Stimulated activated CD8-positive, alpha-beta memory T cell treated with anti-CD3 and anti-CD28 coated beads, Interleukin-12 subunit alpha, Interleukin-12 subunit beta, amount 100 ng/mL, for 4 hours (primary cell): ENCODE data around the gene CCNI2.

ENCODE experiments used
- DNase-seq: peaks from one replicate; pipeline ENCODE4 v3.0.0-alpha.2; 2020; ENCODE audit warnings: low read depth

The CCNI2 gene

GRCh38 chr5:132765311-132766019 lies 18.2 kb downstream of the CCNI2 start:
- no peak for DNase-seq

DNA sequence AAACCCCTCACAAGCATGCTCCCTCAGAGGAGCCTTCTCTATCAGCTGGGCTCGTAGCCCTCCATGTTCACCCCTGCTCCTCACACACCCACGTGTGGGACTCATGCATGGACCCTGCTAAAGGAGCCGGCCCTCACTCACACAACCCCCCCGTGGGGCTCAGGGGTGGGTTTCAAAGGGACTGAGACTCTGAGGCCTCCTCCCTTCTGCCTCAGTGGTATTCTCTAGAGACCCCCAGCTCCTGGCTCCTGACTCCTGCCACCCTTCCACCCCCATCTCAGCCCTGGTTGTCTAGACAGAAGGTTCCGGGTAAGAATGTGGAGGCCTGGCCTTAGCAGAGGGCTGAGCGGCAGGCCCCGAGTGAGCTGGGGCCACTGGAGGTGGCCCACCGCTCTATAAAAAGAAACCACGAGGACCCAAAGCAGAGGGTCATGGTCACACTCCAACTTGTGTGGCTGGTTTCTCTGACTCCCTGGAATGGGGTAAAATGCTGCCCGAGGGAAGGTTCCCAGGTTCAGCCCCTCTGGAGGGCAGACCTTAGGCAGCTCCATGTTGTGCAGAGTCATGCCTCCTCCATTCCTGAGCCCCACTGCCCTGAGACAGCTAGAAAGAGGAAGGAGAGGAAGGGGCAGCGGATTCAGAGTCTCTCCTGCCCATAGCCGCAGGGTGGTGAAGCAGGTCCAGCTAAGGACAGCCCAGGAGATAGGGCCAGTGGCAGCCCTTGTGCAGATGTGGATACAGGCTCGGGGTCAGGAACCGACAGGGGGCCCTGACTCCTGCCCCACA lies 19.0 kb downstream of the CCNI2 start:
- no peak for DNase-seq

DNA sequence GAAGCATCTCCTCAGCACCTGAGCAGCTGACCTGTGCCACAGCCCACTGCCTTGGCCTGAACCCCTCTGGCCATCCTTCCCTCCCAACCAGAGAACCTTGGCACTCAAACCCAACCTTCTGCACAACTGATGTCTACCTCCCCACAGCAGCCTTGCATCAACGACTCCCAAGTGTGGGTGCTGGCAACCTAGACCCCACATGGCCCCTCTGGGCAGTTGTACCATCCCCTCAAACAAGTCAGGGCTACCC lies 19.5 kb downstream of the CCNI2 start:
- no peak for DNase-seq

DNA sequence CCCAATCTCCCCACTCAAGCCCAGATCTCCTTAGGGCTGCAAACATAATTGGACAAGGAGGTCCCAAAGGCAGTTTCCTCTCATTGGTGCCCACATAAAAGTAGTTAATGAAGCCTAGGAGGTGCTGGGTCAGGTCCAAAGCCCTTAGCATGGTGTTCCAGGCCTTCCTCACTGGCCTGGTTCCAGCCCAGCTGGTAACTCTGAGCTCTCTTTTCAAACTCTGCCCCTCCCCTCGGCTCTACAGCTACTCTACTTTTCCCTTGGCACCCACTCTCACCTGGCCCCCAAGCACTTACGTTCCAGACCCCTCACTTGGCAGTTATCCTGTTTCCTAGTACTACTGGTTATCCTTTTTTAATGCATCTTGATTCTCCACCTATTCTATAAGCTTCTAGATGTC lies 19.9 kb downstream of the CCNI2 start:
- DNase-seq = no peak

- no peak for DNase-seq
Observed at GRCh38 chr5:132768485-132768868, 21.3 kb downstream of the CCNI2 start.

GRCh38 chr5:132770476-132771159 lies 23.4 kb downstream of the CCNI2 start:
- no peak for DNase-seq

- DNase-seq = no peak
Observed at GRCh38 chr5:132771503-132771998, 24.3 kb downstream of the CCNI2 start.

DNA sequence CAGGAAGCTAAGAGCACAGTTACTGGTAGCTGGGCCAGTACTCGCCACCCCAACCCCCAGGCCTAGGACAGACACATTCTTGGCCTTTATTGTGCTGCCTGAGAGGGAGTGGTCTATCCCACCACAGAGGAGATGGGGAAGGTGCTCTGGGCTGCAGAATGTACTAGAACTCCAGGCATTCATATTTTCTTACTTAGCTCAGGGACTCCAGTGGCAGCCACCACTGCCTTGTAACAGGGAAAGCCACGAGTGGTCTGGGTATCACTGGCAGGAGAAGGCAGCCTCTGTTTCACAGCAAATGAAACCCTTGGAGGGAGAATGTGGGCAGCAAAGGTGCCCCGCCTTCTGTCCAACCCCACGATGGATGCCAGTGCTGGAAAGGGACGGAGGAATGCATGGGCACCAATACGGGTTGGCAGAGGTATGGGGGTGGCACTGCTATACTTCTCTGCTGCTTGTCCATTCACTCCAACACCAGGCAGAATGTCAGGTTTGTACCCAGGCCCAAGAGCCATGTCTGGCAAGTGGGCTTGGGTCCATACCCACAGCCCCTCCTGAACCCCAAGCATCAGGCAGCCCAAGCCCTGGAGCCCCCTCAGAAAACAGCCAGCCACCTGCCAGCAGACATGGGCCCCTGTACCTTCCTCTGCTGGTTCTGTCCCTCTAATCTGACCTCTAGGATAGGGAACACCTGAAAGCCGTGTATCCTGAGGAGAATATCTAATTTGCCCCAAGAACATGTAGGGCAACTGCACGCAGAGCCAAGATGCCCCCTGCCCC lies 25.3 kb downstream of the CCNI2 start:
- no peak for DNase-seq

GRCh38 chr5:132773114-132773513 lies 25.9 kb downstream of the CCNI2 start:
- no peak for DNase-seq

- no peak for DNase-seq
Observed at GRCh38 chr5:132773601-132774355, 26.6 kb downstream of the CCNI2 start.

DNA sequence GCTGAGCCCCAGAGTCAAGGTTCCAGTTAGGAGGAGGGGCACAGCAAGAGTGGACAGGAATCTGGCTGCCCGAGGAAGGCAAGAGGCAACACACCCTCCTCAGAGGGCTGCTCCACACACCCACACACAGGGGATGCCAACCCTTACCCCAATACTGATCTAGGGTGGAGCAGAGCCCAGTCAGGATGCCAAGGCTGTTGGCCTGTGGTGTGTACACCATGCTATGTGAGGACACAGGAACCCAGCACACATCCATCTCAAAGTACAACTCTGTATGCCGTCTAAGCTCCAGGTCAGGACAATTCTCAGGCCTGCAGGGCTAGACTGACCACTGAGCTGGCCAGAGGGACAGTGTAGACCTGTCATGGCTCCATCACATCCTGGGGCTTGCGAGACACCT lies 27.2 kb downstream of the CCNI2 start:
- no peak for DNase-seq

- DNase-seq = no peak
Observed at GRCh38 chr5:132774896-132775295, 27.7 kb downstream of the CCNI2 start.

- DNase-seq = no peak
Observed at GRCh38 chr5:132775476-132775961, 28.3 kb downstream of the CCNI2 start.

GRCh38 chr5:132776131-132776937 lies 29.1 kb downstream of the CCNI2 start:
- DNase-seq = no peak

DNA sequence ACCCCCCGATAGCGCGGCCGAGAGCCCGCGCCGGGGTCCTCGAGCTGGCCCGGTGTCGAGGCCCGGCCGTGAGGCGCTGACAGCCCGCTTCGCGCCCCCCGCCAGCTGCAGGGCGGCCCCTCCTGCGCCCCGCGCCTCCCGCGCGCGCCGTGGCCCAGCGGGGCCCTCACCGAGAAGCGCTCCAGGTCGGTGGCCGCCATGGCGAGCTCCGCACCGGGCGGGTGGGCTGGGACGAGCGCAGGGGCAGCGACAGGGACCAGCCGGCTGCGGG lies 29.6 kb downstream of the CCNI2 start:
- DNase-seq = no peak

DNA sequence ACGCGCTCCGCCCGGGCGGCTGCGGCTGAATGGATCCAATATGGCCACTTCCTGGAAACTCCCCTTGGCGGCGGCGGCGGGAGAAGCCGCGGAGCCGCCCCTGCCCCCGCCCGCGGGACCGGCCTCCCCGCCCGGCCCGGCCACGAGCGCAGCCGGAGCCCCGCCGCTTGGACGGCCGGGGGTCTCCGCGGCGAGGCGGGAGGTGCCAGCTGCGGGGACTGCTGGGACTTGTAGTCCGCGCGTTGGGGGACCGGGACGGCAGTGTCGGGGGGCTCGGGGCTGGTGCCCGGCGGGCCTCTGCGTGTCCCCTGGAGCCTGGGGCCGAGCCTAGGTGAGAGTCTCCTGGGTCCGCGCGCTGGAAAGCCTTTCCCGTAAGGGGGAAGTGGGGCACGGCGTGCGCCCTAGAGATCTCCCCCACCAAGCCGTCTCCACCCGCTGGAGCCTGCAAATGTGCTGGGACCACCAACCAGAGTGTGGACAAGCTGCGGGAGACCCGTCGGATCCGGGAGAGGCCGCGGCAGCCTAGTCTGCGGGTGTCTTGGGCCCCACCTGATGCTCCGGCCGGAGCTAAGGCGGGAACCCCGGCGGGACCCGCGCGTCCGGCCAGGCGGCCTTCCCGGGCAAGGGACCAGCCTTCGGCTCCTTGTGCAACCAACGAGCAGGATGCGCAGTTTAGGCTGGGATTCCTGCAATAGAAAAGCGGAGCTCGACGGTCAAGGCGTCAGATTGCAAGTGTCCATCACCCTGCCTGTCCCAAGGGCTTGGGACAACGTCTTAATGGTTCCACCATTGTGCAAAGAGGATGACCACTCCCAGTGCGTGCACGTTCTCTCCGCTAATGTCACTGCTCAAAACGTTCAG lies 30.2 kb downstream of the CCNI2 start, which contains the start of gene SEPTIN8:
SEPTIN8 (minus strand) TSS at position 31 of the 861 bp plus-strand sequence. CDS start 102 bp downstream, outside the sequence.
- DNase-seq = peak; percentile 15

DNA sequence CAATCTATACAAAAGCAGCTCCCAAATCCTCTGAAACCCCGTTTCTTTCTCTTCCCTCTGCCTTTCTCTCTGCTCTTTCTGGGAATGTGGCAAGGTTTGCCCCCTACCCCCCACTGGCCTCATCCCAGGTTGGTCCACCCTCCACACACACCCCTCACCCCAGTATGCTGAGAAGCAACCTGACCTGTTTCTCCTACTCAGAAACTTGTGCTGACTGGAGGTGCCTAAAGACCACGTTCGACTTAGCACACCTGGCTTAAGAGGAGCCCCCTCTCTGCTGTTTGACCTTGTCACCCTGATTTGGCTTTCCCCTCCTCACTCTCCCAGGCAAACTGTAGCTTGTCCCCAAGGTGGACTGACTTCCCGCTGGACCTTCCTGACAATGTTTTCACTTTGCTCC lies 30.9 kb downstream of the CCNI2 start:
- no peak for DNase-seq

GRCh38 chr5:132778856-132779255 lies 31.6 kb downstream of the CCNI2 start:
- DNase-seq = no peak

GRCh38 chr5:132779961-132780360 lies 32.7 kb downstream of the CCNI2 start:
- DNase-seq = no peak

DNA sequence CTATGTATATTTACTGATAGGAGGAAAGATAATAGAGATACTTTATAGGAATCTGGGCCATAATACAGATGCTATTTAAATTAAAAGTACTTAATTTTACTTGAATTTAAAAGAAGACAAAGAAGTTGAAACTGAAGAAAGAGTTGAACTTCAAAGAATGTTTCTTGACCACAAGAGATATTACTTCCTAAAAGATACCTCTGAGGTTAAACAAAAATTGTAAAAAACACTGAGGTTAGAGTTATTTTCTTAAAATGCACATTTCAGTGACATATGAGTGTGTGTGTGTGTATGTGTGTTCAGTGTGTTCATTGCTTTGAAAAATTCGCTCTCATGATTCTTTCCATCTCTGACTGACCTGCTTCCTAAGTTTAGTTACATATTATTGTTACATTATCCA lies 33.4 kb downstream of the CCNI2 start:
- no peak for DNase-seq
